ENCODE results near the gene DEFB114.
"Not testable (repeated sequence)": the region's sequence is repeated elsewhere in the genome, so short reads cannot be mapped to it uniquely, and the experiment has no call there.

The DEFB114 gene

GRCh38 chr6:49964064-49964463, at the start of gene DEFB114:
Gene DEFB114 (minus strand): TSS chr6:49964164. CDS start chr6:49964105, 59 bp downstream.
- DNase-seq, result no peak

- no peak for DNase-seq
These were observed 43.9 kb upstream of the DEFB114 start for GRCh38 chr6:50007819-50008218.

- no peak for DNase-seq
These were observed 39.2 kb upstream of the DEFB114 start for GRCh38 chr6:50003139-50003538.

GRCh38 chr6:49995278-49995677, 31.3 kb upstream of the DEFB114 start:
- DNase-seq, result no peak

GRCh38 chr6:49988900-49989299, 24.9 kb upstream of the DEFB114 start:
- no peak for DNase-seq

- DNase-seq, result no peak
These were observed 23.8 kb upstream of the DEFB114 start for GRCh38 chr6:49987749-49988148.

- no peak for DNase-seq
These were observed 22.6 kb upstream of the DEFB114 start for GRCh38 chr6:49986551-49986950.

GRCh38 chr6:49982046-49982445, 18.1 kb upstream of the DEFB114 start:
- DNase-seq, result no peak

GRCh38 chr6:49980898-49981297, 16.9 kb upstream of the DEFB114 start:
- DNase-seq, result no peak

GRCh38 chr6:49979584-49979983, 15.6 kb upstream of the DEFB114 start:
- no peak for DNase-seq

- DNase-seq, result no peak
These were observed 14.6 kb upstream of the DEFB114 start for GRCh38 chr6:49978332-49979226.

GRCh38 chr6:49969605-49970004, 5.6 kb upstream of the DEFB114 start, which contains the start of gene DEFB113:
Gene DEFB113 (minus strand): TSS chr6:49969625. CDS start chr6:49969625, 0 bp downstream.
- DNase-seq, result no peak

GRCh38 chr6:49966823-49967222, 2.9 kb upstream of the DEFB114 start:
- DNase-seq, result no peak

- DNase-seq, result no peak
These were observed 2.4 kb upstream of the DEFB114 start for GRCh38 chr6:49966334-49966733.

GRCh38 chr6:49958180-49958579, 5.8 kb downstream of the DEFB114 start:
- no peak for DNase-seq

- no peak for DNase-seq
These were observed 8.1 kb downstream of the DEFB114 start for GRCh38 chr6:49955847-49956246.

GRCh38 chr6:49951926-49952325, 12.0 kb downstream of the DEFB114 start:
- DNase-seq, result no peak

- DNase-seq, result no peak
These were observed 13.6 kb downstream of the DEFB114 start for GRCh38 chr6:49950415-49950751.

GRCh38 chr6:49949062-49949461, 14.9 kb downstream of the DEFB114 start:
- DNase-seq, result no peak

- no peak for DNase-seq
These were observed 17.1 kb downstream of the DEFB114 start for GRCh38 chr6:49946835-49947234.

GRCh38 chr6:49944068-49944467, 19.9 kb downstream of the DEFB114 start:
- DNase-seq, result not testable (repeated sequence)

GRCh38 chr6:49939993-49940498, 23.9 kb downstream of the DEFB114 start:
- DNase-seq, result no peak

- DNase-seq, result no peak
These were observed 26.2 kb downstream of the DEFB114 start for GRCh38 chr6:49937811-49938210.

GRCh38 chr6:49937017-49937416, 26.9 kb downstream of the DEFB114 start:
- DNase-seq, result no peak

GRCh38 chr6:49935387-49935786, 28.6 kb downstream of the DEFB114 start:
- DNase-seq, result no peak
